HEK293 (cell line): ENCODE measurements around the gene UBASH3B.

Source experiments
- BCL6B ChIP-seq: fragments of 450-650 bp; formaldehyde crosslinking; IDR thresholded peaks from 2 replicates; pipeline ENCODE4 v1.5.1; 2017; ENCODE audit warnings: missing biosample characterization, missing genetic modification characterization
- CTCF ChIP-seq: fragments of 450-650 bp; formaldehyde crosslinking; IDR thresholded peaks from 2 replicates; pipeline ENCODE4 v1.5.1; 2016; ENCODE audit warnings: missing biosample characterization, missing genetic modification characterization
- REST ChIP-seq: fragments of 450-650 bp; formaldehyde crosslinking; IDR thresholded peaks from 2 replicates; pipeline ENCODE4 v1.5.1; 2016; ENCODE audit warnings: missing biosample characterization, missing genetic modification characterization
- ZNF639 ChIP-seq: fragments of 450-650 bp; formaldehyde crosslinking; IDR thresholded peaks from 2 replicates; pipeline ENCODE4 v1.5.1; 2016; ENCODE audit warnings: missing biosample characterization, missing genetic modification characterization

- TF ChIP-seq CTCF (tag by site-specific recombination): no peak
- TF ChIP-seq ZNF639 (tag by site-specific recombination): no peak
- TF ChIP-seq REST: no peak
- TF ChIP-seq BCL6B (tag by site-specific recombination): no peak
Observed at GRCh38 chr11:122698392-122698791, 42.9 kb downstream of the UBASH3B start.
